Activated CD8-positive, alpha-beta T cell treated with anti-CD3 and anti-CD28 coated beads for 36 hours (primary cell): ENCODE measurements around the gene PLS1. TPM values are rescaled to one million over a fixed set of nuclear protein-coding genes. Genes with fewer than 3 reads are reported as not detected.

ENCODE experiments used
- ATAC-seq: fragments of 200-7000 bp; cut with Tn5 transposase; one replicate; pipeline ENCODE4 v1.10.0; 2021; ENCODE audit warnings: mild to moderate bottlenecking, moderate library complexity
- CTCF ChIA-PET: fragments of 350-600 bp; sonication (Branson Sonifier 250); formaldehyde crosslinking; loops from one replicate; lab custom pipeline; 2021; ENCODE audit warnings: antibody characterized with exemption; lab: Charles Lee
- POLR2A ChIA-PET: fragments of 350-600 bp; sonication (Branson Sonifier 250); formaldehyde crosslinking; loops from one replicate; lab custom pipeline; 2021; ENCODE audit warnings: antibody characterized with exemption; lab: Charles Lee
- DNase-seq: peaks from one replicate; pipeline ENCODE4 v3.0.0-alpha.2; 2020
- H3K27ac Mint-ChIP-seq: one replicate; pipeline ENCODE4 v1.8.0; 2021; ENCODE audit warnings: mild to moderate bottlenecking, mixed read lengths
- H3K27me3 Mint-ChIP-seq: one replicate; pipeline ENCODE4 v1.8.0; 2021; ENCODE audit warnings: mixed read lengths
- H3K36me3 Mint-ChIP-seq: one replicate; pipeline ENCODE4 v1.8.0; 2021; ENCODE audit warnings: low read depth, mixed read lengths
- H3K4me1 Mint-ChIP-seq: one replicate; pipeline ENCODE4 v1.8.0; 2021; ENCODE audit warnings: low read depth, mixed read lengths
- H3K4me3 Mint-ChIP-seq: one replicate; pipeline ENCODE4 v1.8.0; 2021; ENCODE audit warnings: mild to moderate bottlenecking, moderate library complexity, mixed read lengths
- H3K9me3 Mint-ChIP-seq: one replicate; pipeline ENCODE4 v1.8.0; 2021; ENCODE audit warnings: mixed read lengths
- CTCF ChIP-seq: fragments of 200-600 bp; IDR thresholded peaks from one replicate; pipeline ENCODE4 v1.8.0; 2022; ENCODE audit warnings: antibody characterized with exemption, mild to moderate bottlenecking
- intact Hi-C: fragments of 100-400 bp; cut with micrococcal nuclease; formaldehyde crosslinking; loops from one replicate; pipeline ENCODE4 v1.10.0; 2022
- total RNA-seq, 2 experiments: library from RNA; stranded (reverse); gene quantifications; one replicate each; pipeline ENCODE4 v1.2.3, GENCODE V29; 2021

PLS1 gene
- total RNA-seq, 2 experiments from 2014 or later, result 4.7 to 5.6 TPM

GRCh38 chr3:142660383-142660782 lies 64.2 kb downstream of the PLS1 start:
- ChIA-PET POLR2A (no interaction called here), CTCF (interaction anchor here (0.7 to 0.8 kb wide), 2 partner anchors 169 to 327 kb away, joined by 3 read pairs; no protein-coding TSS in a partner anchor)
- intact Hi-C loops, result no loop called here
- H3K36me3 Mint-ChIP-seq, result no peaks in the 10 kb centered on the region
- no peak overlapping the region for H3K4me3 Mint-ChIP-seq
- ATAC-seq (no peak), DNase-seq (no peak)
- no peaks in the 10 kb centered on the region for H3K27me3 Mint-ChIP-seq
- H3K9me3 Mint-ChIP-seq, result no peaks in the 10 kb centered on the region
- TF ChIP-seq CTCF, result no peak
- H3K4me1 Mint-ChIP-seq, result no peaks in the 10 kb centered on the region
- no peak overlapping the region for H3K27ac Mint-ChIP-seq

- no peaks in the 10 kb centered on the region for H3K9me3 Mint-ChIP-seq
- no peaks in the 10 kb centered on the region for H3K36me3 Mint-ChIP-seq
- no peak overlapping the region for H3K27ac Mint-ChIP-seq
- ATAC-seq, result no peak
- intact Hi-C loops, result no loop called here
- H3K4me1 Mint-ChIP-seq, result no peaks in the 10 kb centered on the region
- H3K27me3 Mint-ChIP-seq, result no peaks in the 10 kb centered on the region
- H3K4me3 Mint-ChIP-seq, result no peak overlapping the region
- DNase-seq, result no peak
- ChIA-PET POLR2A (no interaction called here), CTCF (interaction anchor here (0.7 to 0.8 kb wide), 2 partner anchors 168 to 327 kb away, joined by 3 read pairs; no protein-coding TSS in a partner anchor)
- no peak for TF ChIP-seq CTCF
Observed at GRCh38 chr3:142660893-142661292, 64.7 kb downstream of the PLS1 start.

GRCh38 chr3:142663865-142664264 lies 67.7 kb downstream of the PLS1 start:
- no peak overlapping the region for H3K27ac Mint-ChIP-seq
- no peak overlapping the region for H3K4me3 Mint-ChIP-seq
- DNase-seq (no peak), ATAC-seq (no peak)
- ChIA-PET CTCF (interaction anchor here (1.5 kb wide), 1 partner anchor 41 kb away, joined by 4 read pairs; no protein-coding TSS in a partner anchor), POLR2A (no interaction called here)
- intact Hi-C loops, result no loop called here
- no peaks in the 10 kb centered on the region for H3K27me3 Mint-ChIP-seq
- H3K4me1 Mint-ChIP-seq, result no peaks in the 10 kb centered on the region
- no peaks in the 10 kb centered on the region for H3K36me3 Mint-ChIP-seq
- no peak for TF ChIP-seq CTCF
- H3K9me3 Mint-ChIP-seq, result no peaks in the 10 kb centered on the region

GRCh38 chr3:142664311-142664710 lies 68.1 kb downstream of the PLS1 start:
- CTCF ChIA-PET, result interaction anchor here (1.5 kb wide), 1 partner anchor 41 kb away, joined by 4 read pairs; no protein-coding TSS in a partner anchor
- TF ChIP-seq CTCF, result no peak

GRCh38 chr3:142664819-142665218 lies 68.6 kb downstream of the PLS1 start:
- no peaks in the 10 kb centered on the region for H3K36me3 Mint-ChIP-seq
- intact Hi-C loops, result no loop called here
- ChIA-PET POLR2A (no interaction called here), CTCF (interaction anchor here (1.5 kb wide), 1 partner anchor 42 kb away, joined by 4 read pairs; no protein-coding TSS in a partner anchor)
- no peaks in the 10 kb centered on the region for H3K27me3 Mint-ChIP-seq
- H3K4me1 Mint-ChIP-seq, result no peaks in the 10 kb centered on the region
- no peak overlapping the region for H3K4me3 Mint-ChIP-seq
- no peak for TF ChIP-seq CTCF
- H3K27ac Mint-ChIP-seq, result no peak overlapping the region
- no peak for ATAC-seq
- H3K9me3 Mint-ChIP-seq, result no peaks in the 10 kb centered on the region
- no peak for DNase-seq

More at GRCh38 chr3:142664311-142664710, 68.1 kb downstream of the PLS1 start:
- intact Hi-C loops, result no loop called here
- Mint-ChIP-seq H3K36me3 (no peaks in the 10 kb centered on the region), H3K4me1 (no peaks in the 10 kb centered on the region), H3K4me3 (no peak overlapping the region), H3K27me3 (no peaks in the 10 kb centered on the region), H3K27ac (no peak overlapping the region), H3K9me3 (no peaks in the 10 kb centered on the region)
- DNase-seq (no peak), ATAC-seq (no peak)
- POLR2A ChIA-PET, result no interaction called here
